ENCODE data around the gene PTBP2. TPM values are rescaled to one million over a fixed set of nuclear protein-coding genes. Genes with fewer than 3 reads are reported as not detected.
"Not testable (repeated sequence)": the region's sequence is repeated elsewhere in the genome, so short reads cannot be mapped to it uniquely, and the experiment has no call there.

The PTBP2 gene
- total and polyA plus RNA-seq, 2 donors (not counting 1 experiment from before 2014, with no cell fraction given) = 18.7 to 33.6 TPM

- Histone ChIP-seq H3K36me3 (replicated peaks in 1 of 2; ENCODE audit: control extremely low read depth in 1 of 2, control insufficient read depth in 1 of 2, extremely low read depth in 1 of 2, insufficient read depth in 2 of 2, low read length in 1 of 2) (peaks cover 3 to 6% of the 10 kb centered on the region in 2 experiments), H3K79me2 (ENCODE audit: control insufficient read depth, insufficient read depth, low read length) (no peaks in the 10 kb centered on the region), H2AFZ (ENCODE audit: insufficient read depth, low read depth, low read length, poor library complexity, severe bottlenecking) (no peak overlapping the region), H3K4me2 (replicated peaks; ENCODE audit: low read depth, low read length, poor library complexity, severe bottlenecking) (no peak overlapping the region), H3K4me3 (ENCODE audit: control extremely low read depth in 1 of 5, extremely low read depth in 1 of 5, insufficient read depth in 1 of 5, low read depth in 2 of 5, low read length in 4 of 5) (no peak overlapping the region), H3K9me3 (ENCODE audit: control extremely low read depth in 1 of 3, control insufficient read depth in 2 of 3, insufficient read depth in 1 of 3, low read length in 2 of 3) (no peaks in the 10 kb centered on the region), H3K4me1 (ENCODE audit: control insufficient read depth in 2 of 2, insufficient read depth in 2 of 2, low read length in 2 of 2) (no peaks in the 10 kb centered on the region), H4K20me1 (ENCODE audit: control insufficient read depth, insufficient read depth, low read length, poor library complexity, severe bottlenecking) (no peaks in the 10 kb centered on the region), H3K9ac (ENCODE audit: low read length) (no peak overlapping the region), H3K27ac (ENCODE audit: low read length in 2 of 2) (no peak overlapping the region), H3K27me3 (replicated peaks in 1 of 4; ENCODE audit: control extremely low read depth in 1 of 4, control insufficient read depth in 3 of 4, insufficient read depth in 4 of 4, low read length in 3 of 4) (no peaks in the 10 kb centered on the region)
- TF ChIP-seq EZH2 (IDR thresholded peaks at IDR 0.05; ENCODE audit: borderline replicate concordance, insufficient read depth, low read depth, low read length, poor library complexity, severe bottlenecking) = no peak
- no peak for TF ChIP-seq CTCF (IDR thresholded peaks at IDR 0.05)
- Mint-ChIP-seq H3K27ac (no peak overlapping the region), H3K9me3 (ENCODE audit: insufficient read depth) (no peaks in the 10 kb centered on the region), H3K27me3 (no peaks in the 10 kb centered on the region), H3K4me1 (no peaks in the 10 kb centered on the region), H3K4me3 (no peak overlapping the region)
- CTCF ChIA-PET = no interaction called here
- no CpG with 5 or more reads among the region's 4 CpGs for WGBS (ENCODE audit: insufficient coverage)
- DNase-seq = no peak
- POLR2A ChIA-PET = no interaction called here
- no peak for ATAC-seq (ENCODE audit: low read depth)
- intact Hi-C loops (cut with micrococcal nuclease) = no loop called here
These were observed 70.6 kb downstream of the PTBP2 start for GRCh38 chr1:96792220-96792619.

- WGBS (ENCODE audit: insufficient coverage) = no CpG with 5 or more reads among the region's 14 CpGs
- H3K9me3 ChIP-seq (ENCODE audit: control extremely low read depth in 1 of 3, control insufficient read depth in 2 of 3, insufficient read depth in 1 of 3, low read length in 2 of 3); H3K4me3 Mint-ChIP-seq; H3K9ac ChIP-seq (ENCODE audit: low read length); H2AFZ ChIP-seq (ENCODE audit: insufficient read depth, low read depth, low read length, poor library complexity, severe bottlenecking); CTCF ChIA-PET; H3K4me2 ChIP-seq (replicated peaks; ENCODE audit: low read depth, low read length, poor library complexity, severe bottlenecking); DNase-seq; H3K36me3 ChIP-seq (replicated peaks in 1 of 2; ENCODE audit: control extremely low read depth in 1 of 2, control insufficient read depth in 1 of 2, extremely low read depth in 1 of 2, insufficient read depth in 2 of 2, low read length in 1 of 2); H3K27me3 ChIP-seq (replicated peaks in 1 of 4; ENCODE audit: control extremely low read depth in 1 of 4, control insufficient read depth in 3 of 4, insufficient read depth in 4 of 4, low read length in 3 of 4); intact Hi-C loops (cut with micrococcal nuclease); H3K4me1 Mint-ChIP-seq; H4K20me1 ChIP-seq (ENCODE audit: control insufficient read depth, insufficient read depth, low read length, poor library complexity, severe bottlenecking); H3K79me2 ChIP-seq (ENCODE audit: control insufficient read depth, insufficient read depth, low read length); H3K27me3 Mint-ChIP-seq; H3K27ac ChIP-seq (ENCODE audit: low read length in 2 of 2); H3K27ac Mint-ChIP-seq; ATAC-seq (ENCODE audit: low read depth); H3K9me3 Mint-ChIP-seq (ENCODE audit: insufficient read depth); H3K4me1 ChIP-seq (ENCODE audit: control insufficient read depth in 2 of 2, insufficient read depth in 2 of 2, low read length in 2 of 2); H3K4me3 ChIP-seq (ENCODE audit: control extremely low read depth in 1 of 5, extremely low read depth in 1 of 5, insufficient read depth in 1 of 5, low read depth in 2 of 5, low read length in 4 of 5): not testable (repeated sequence)
- POLR2A ChIA-PET = interaction anchor here (0.6 kb wide), 1 partner anchor 8 kb away, joined by 3 read pairs; no protein-coding TSS in a partner anchor
These were observed 80.1 kb downstream of the PTBP2 start for GRCh38 chr1:96801696-96802095.

Measured in B cell (primary cell).